ENCODE measurements around the gene TMEM86B.
"Not testable (repeated sequence)": the region's sequence is repeated elsewhere in the genome, so short reads cannot be mapped to it uniquely, and the experiment has no call there.

TMEM86B gene

GRCh38 chr19:55226273-55226672 is 2.3 kb downstream of the TMEM86B start:
- Histone ChIP-seq H3K36me3 (ENCODE audit: control insufficient read depth, insufficient read depth, low read length) (peaks cover 46% of the 10 kb centered on the region), H3K9me3 (ENCODE audit: control insufficient read depth, insufficient read depth, low read depth, low read length) (no peaks in the 10 kb centered on the region), H3K27ac (ENCODE audit: low read depth, low read length) (no peak overlapping the region), H3K9ac (ENCODE audit: low read length) (no peak overlapping the region), H3K4me3 (ENCODE audit: low read depth, low read length) (no peak overlapping the region), H3K27me3 (ENCODE audit: control insufficient read depth, insufficient read depth, low read length) (no peaks in the 10 kb centered on the region), H3K4me1 (ENCODE audit: control insufficient read depth, insufficient read depth, low read length) (no peaks in the 10 kb centered on the region)

GRCh38 chr19:55225415-55225958 is 3.1 kb downstream of the TMEM86B start:
- H3K4me3 ChIP-seq (ENCODE audit: low read depth, low read length): no peak overlapping the region
- H3K9ac ChIP-seq (ENCODE audit: low read length): no peak overlapping the region
- H3K27ac ChIP-seq (ENCODE audit: low read depth, low read length): no peak overlapping the region
- H3K9me3 ChIP-seq (ENCODE audit: control insufficient read depth, insufficient read depth, low read depth, low read length): peaks cover under 1% of the 10 kb centered on the region
- H3K36me3 ChIP-seq (ENCODE audit: control insufficient read depth, insufficient read depth, low read length): peaks cover 40% of the 10 kb centered on the region
- H3K27me3 ChIP-seq (ENCODE audit: control insufficient read depth, insufficient read depth, low read length): no peaks in the 10 kb centered on the region
- H3K4me1 ChIP-seq (ENCODE audit: control insufficient read depth, insufficient read depth, low read length): no peaks in the 10 kb centered on the region

- H3K9ac ChIP-seq (ENCODE audit: low read length); H3K9me3 ChIP-seq (ENCODE audit: control insufficient read depth, insufficient read depth, low read depth, low read length); H3K4me1 ChIP-seq (ENCODE audit: control insufficient read depth, insufficient read depth, low read length); H3K27ac ChIP-seq (ENCODE audit: low read depth, low read length); H3K27me3 ChIP-seq (ENCODE audit: control insufficient read depth, insufficient read depth, low read length); H3K4me3 ChIP-seq (ENCODE audit: low read depth, low read length): not testable (repeated sequence)
- peaks cover 35% of the 10 kb centered on the region for H3K36me3 ChIP-seq (ENCODE audit: control insufficient read depth, insufficient read depth, low read length)
These were observed 3.7 kb downstream of the TMEM86B start for GRCh38 chr19:55224679-55225414.

- Histone ChIP-seq H3K9me3 (ENCODE audit: control insufficient read depth, insufficient read depth, low read depth, low read length) (peaks cover 7% of the 10 kb centered on the region), H3K27ac (ENCODE audit: low read depth, low read length) (no peak overlapping the region), H3K4me1 (ENCODE audit: control insufficient read depth, insufficient read depth, low read length) (no peaks in the 10 kb centered on the region), H3K36me3 (ENCODE audit: control insufficient read depth, insufficient read depth, low read length) (peaks cover 30% of the 10 kb centered on the region), H3K27me3 (ENCODE audit: control insufficient read depth, insufficient read depth, low read length) (no peaks in the 10 kb centered on the region), H3K4me3 (ENCODE audit: low read depth, low read length) (no peak overlapping the region), H3K9ac (ENCODE audit: low read length) (no peak overlapping the region)
These were observed 4.4 kb downstream of the TMEM86B start for GRCh38 chr19:55224038-55224665.

- H3K9ac ChIP-seq (ENCODE audit: low read length): no peak overlapping the region
- no peak overlapping the region for H3K4me3 ChIP-seq (ENCODE audit: low read depth, low read length)
- peaks cover 7% of the 10 kb centered on the region for H3K9me3 ChIP-seq (ENCODE audit: control insufficient read depth, insufficient read depth, low read depth, low read length)
- H3K27ac ChIP-seq (ENCODE audit: low read depth, low read length): no peak overlapping the region
- peaks cover 24% of the 10 kb centered on the region for H3K36me3 ChIP-seq (ENCODE audit: control insufficient read depth, insufficient read depth, low read length)
- H3K27me3 ChIP-seq (ENCODE audit: control insufficient read depth, insufficient read depth, low read length): no peaks in the 10 kb centered on the region
- H3K4me1 ChIP-seq (ENCODE audit: control insufficient read depth, insufficient read depth, low read length): no peaks in the 10 kb centered on the region
These were observed 5.1 kb downstream of the TMEM86B start for GRCh38 chr19:55223291-55224037.

- Histone ChIP-seq H3K36me3 (ENCODE audit: control insufficient read depth, insufficient read depth, low read length) (peaks cover 4% of the 10 kb centered on the region; the same call in 1 of the 2 replicates), H3K27me3 (ENCODE audit: control insufficient read depth, insufficient read depth, low read length) (no peaks in the 10 kb centered on the region), H3K9ac (ENCODE audit: low read length) (no peak overlapping the region), H3K9me3 (ENCODE audit: control insufficient read depth, insufficient read depth, low read depth, low read length) (peaks cover 7% of the 10 kb centered on the region), H3K4me1 (ENCODE audit: control insufficient read depth, insufficient read depth, low read length) (0 out of 2 replicates have a peak, but pooled peaks cover 2% of the 10 kb centered on the region), H3K4me3 (ENCODE audit: low read depth, low read length) (no peak overlapping the region), H3K27ac (ENCODE audit: low read depth, low read length) (no peak overlapping the region)
These were observed 8.0 kb downstream of the TMEM86B start for GRCh38 chr19:55220525-55220924.

- Histone ChIP-seq H3K4me3 (ENCODE audit: low read depth, low read length) (peak overlapping the region; percentile 82), H3K27ac (ENCODE audit: low read depth, low read length) (no peak overlapping the region; the same call in 1 of the 2 replicates)
These were observed 11.9 kb downstream of the TMEM86B start for GRCh38 chr19:55216461-55217198.

GRCh38 chr19:55213547-55213946 is 15.0 kb downstream of the TMEM86B start:
- H3K27me3 ChIP-seq (ENCODE audit: control insufficient read depth, insufficient read depth, low read length): no peaks in the 10 kb centered on the region
- 0 out of 2 replicates have a peak, but pooled peaks cover 2% of the 10 kb centered on the region for H3K4me1 ChIP-seq (ENCODE audit: control insufficient read depth, insufficient read depth, low read length)
- H3K9ac ChIP-seq (ENCODE audit: low read length): no peak overlapping the region
- H3K36me3 ChIP-seq (ENCODE audit: control insufficient read depth, insufficient read depth, low read length): no peaks in the 10 kb centered on the region
- H3K9me3 ChIP-seq (ENCODE audit: control insufficient read depth, insufficient read depth, low read depth, low read length): peaks cover 9% of the 10 kb centered on the region; the same call in 1 of the 2 replicates
- no peak overlapping the region for H3K4me3 ChIP-seq (ENCODE audit: low read depth, low read length)
- H3K27ac ChIP-seq (ENCODE audit: low read depth, low read length): no peak overlapping the region

More at GRCh38 chr19:55216461-55217198, 11.9 kb downstream of the TMEM86B start:
- Histone ChIP-seq H3K9ac (ENCODE audit: low read length) (peak overlapping the region; percentile 79), H3K27me3 (ENCODE audit: control insufficient read depth, insufficient read depth, low read length) (no peaks in the 10 kb centered on the region), H3K36me3 (ENCODE audit: control insufficient read depth, insufficient read depth, low read length) (no peaks in the 10 kb centered on the region), H3K4me1 (ENCODE audit: control insufficient read depth, insufficient read depth, low read length) (0 out of 2 replicates have a peak, but pooled peaks cover 2% of the 10 kb centered on the region), H3K9me3 (ENCODE audit: control insufficient read depth, insufficient read depth, low read depth, low read length) (peaks cover 16% of the 10 kb centered on the region)

- H3K27ac ChIP-seq (ENCODE audit: low read depth, low read length): no peak overlapping the region
- H3K27me3 ChIP-seq (ENCODE audit: control insufficient read depth, insufficient read depth, low read length): no peaks in the 10 kb centered on the region
- H3K9ac ChIP-seq (ENCODE audit: low read length): no peak overlapping the region
- H3K4me1 ChIP-seq (ENCODE audit: control insufficient read depth, insufficient read depth, low read length): 0 out of 2 replicates have a peak, but pooled peaks cover 2% of the 10 kb centered on the region
- peaks cover 9% of the 10 kb centered on the region; the same call in 1 of the 2 replicates for H3K9me3 ChIP-seq (ENCODE audit: control insufficient read depth, insufficient read depth, low read depth, low read length)
- H3K36me3 ChIP-seq (ENCODE audit: control insufficient read depth, insufficient read depth, low read length): no peaks in the 10 kb centered on the region
- H3K4me3 ChIP-seq (ENCODE audit: low read depth, low read length): no peak overlapping the region
These were observed 16.1 kb downstream of the TMEM86B start for GRCh38 chr19:55212447-55212846.

- Histone ChIP-seq H3K9ac (ENCODE audit: low read length) (no peak overlapping the region), H3K4me1 (ENCODE audit: control insufficient read depth, insufficient read depth, low read length) (no peaks in the 10 kb centered on the region; the same call in 1 of the 2 replicates), H3K4me3 (ENCODE audit: low read depth, low read length) (no peak overlapping the region), H3K36me3 (ENCODE audit: control insufficient read depth, insufficient read depth, low read length) (no peaks in the 10 kb centered on the region), H3K27me3 (ENCODE audit: control insufficient read depth, insufficient read depth, low read length) (peaks cover under 1% of the 10 kb centered on the region; the same call in 1 of the 2 replicates), H3K27ac (ENCODE audit: low read depth, low read length) (no peak overlapping the region), H3K9me3 (ENCODE audit: control insufficient read depth, insufficient read depth, low read depth, low read length) (peaks cover 9% of the 10 kb centered on the region; the same call in 1 of the 2 replicates)
These were observed 18.7 kb downstream of the TMEM86B start for GRCh38 chr19:55209693-55210472.
